HG03095 (cell line): Measurements from ENCODE around the gene LZTFL1.

Source experiments
- ATAC-seq: cut with Tn5 transposase; IDR thresholded peaks from one replicate; pipeline ENCODE4 v1.9.1; 2021; ENCODE audit warnings: moderate library complexity; ENCODE audit not compliant: unreplicated experiment

Gene LZTFL1

GRCh38 chr3:45841757-45842491 is at the start of gene LZTFL1:
TSS of gene LZTFL1 (minus strand) at chr3:45842119. CDS start at chr3:45841991, 128 bp downstream.
- peak; percentile 83 for ATAC-seq

GRCh38 chr3:45890405-45890804 is 48.5 kb upstream of the LZTFL1 start:
- no peak for ATAC-seq

- no peak for ATAC-seq
Observed at GRCh38 chr3:45889337-45889736, 47.4 kb upstream of the LZTFL1 start.

GRCh38 chr3:45887759-45888511 is 46.0 kb upstream of the LZTFL1 start:
- ATAC-seq: no peak

GRCh38 chr3:45887285-45887684 is 45.4 kb upstream of the LZTFL1 start:
- ATAC-seq: no peak

- ATAC-seq: no peak
Observed at GRCh38 chr3:45885979-45886705, 44.2 kb upstream of the LZTFL1 start, which contains the start of gene CCR9. TSS of gene CCR9 (plus strand) at chr3:45886543. CDS start at chr3:45894934, 8,391 bp downstream.

- no peak for ATAC-seq
Observed at GRCh38 chr3:45884368-45885201, 42.7 kb upstream of the LZTFL1 start.

GRCh38 chr3:45881078-45882022 is 39.4 kb upstream of the LZTFL1 start:
- ATAC-seq: no peak

GRCh38 chr3:45880725-45881077 is 38.8 kb upstream of the LZTFL1 start:
- no peak for ATAC-seq

- no peak for ATAC-seq
Observed at GRCh38 chr3:45878124-45878523, 36.2 kb upstream of the LZTFL1 start.

GRCh38 chr3:45874677-45875346 is 32.9 kb upstream of the LZTFL1 start:
- ATAC-seq: no peak

GRCh38 chr3:45873638-45874037 is 31.7 kb upstream of the LZTFL1 start:
- ATAC-seq: no peak

- ATAC-seq: no peak
Observed at GRCh38 chr3:45873036-45873435, 31.1 kb upstream of the LZTFL1 start.

- ATAC-seq: no peak
Observed at GRCh38 chr3:45872569-45872968, 30.6 kb upstream of the LZTFL1 start.

- ATAC-seq: no peak
Observed at GRCh38 chr3:45871780-45872179, 29.9 kb upstream of the LZTFL1 start.

GRCh38 chr3:45870099-45870498 is 28.2 kb upstream of the LZTFL1 start:
- ATAC-seq: no peak

- ATAC-seq: no peak
Observed at GRCh38 chr3:45869638-45870037, 27.7 kb upstream of the LZTFL1 start.

- ATAC-seq: no peak
Observed at GRCh38 chr3:45868650-45869049, 26.7 kb upstream of the LZTFL1 start.

- ATAC-seq: no peak
Observed at GRCh38 chr3:45868213-45868612, 26.3 kb upstream of the LZTFL1 start.
